Measurements from ENCODE around the gene PLAC1.
A peak's percentile ranks its signal among the peaks of the same experiment; 100 is the strongest.

The PLAC1 gene

GRCh38 chrX:134548257-134549201 is 109.7 kb downstream of the PLAC1 start:
- no peaks in the 10 kb centered on the region for H3K9me3 ChIP-seq
- H3K4me3 ChIP-seq (ENCODE audit: low read depth in 1 of 2, low read length in 1 of 2) = peak overlapping the region; percentile 67 to 71
- no peaks in the 10 kb centered on the region for H3K27me3 ChIP-seq
- peaks cover 17 to 26% of the 10 kb centered on the region in 2 experiments for H3K4me1 ChIP-seq (ENCODE audit: control insufficient read depth in 1 of 2, insufficient read depth in 1 of 2, low read depth in 1 of 2, low read length in 1 of 2)
- H3K27ac ChIP-seq = peak overlapping the region; percentile 83
- no peaks in the 10 kb centered on the region for H3K36me3 ChIP-seq
- no peak for TF ChIP-seq CTCF (IDR thresholded peaks at IDR 0.05)

- peaks cover 17 to 27% of the 10 kb centered on the region in 2 experiments for H3K4me1 ChIP-seq (ENCODE audit: control insufficient read depth in 1 of 2, insufficient read depth in 1 of 2, low read depth in 1 of 2, low read length in 1 of 2)
- no peaks in the 10 kb centered on the region for H3K27me3 ChIP-seq
- no peak overlapping the region for H3K27ac ChIP-seq
- H3K9me3 ChIP-seq = no peaks in the 10 kb centered on the region
- no peaks in the 10 kb centered on the region for H3K36me3 ChIP-seq
- no peak overlapping the region for H3K4me3 ChIP-seq (ENCODE audit: low read depth in 1 of 2, low read length in 1 of 2)
- no peak for TF ChIP-seq CTCF (IDR thresholded peaks at IDR 0.05)
Observed at GRCh38 chrX:134547047-134547679, 111.1 kb downstream of the PLAC1 start.

- Histone ChIP-seq H3K4me1 (ENCODE audit: control insufficient read depth in 1 of 2, insufficient read depth in 1 of 2, low read depth in 1 of 2, low read length in 1 of 2) (peaks cover 13 to 21% of the 10 kb centered on the region in 2 experiments), H3K4me3 (ENCODE audit: low read depth in 1 of 2, low read length in 1 of 2) (no peak overlapping the region), H3K36me3 (no peaks in the 10 kb centered on the region), H3K27ac (no peak overlapping the region), H3K9me3 (no peaks in the 10 kb centered on the region), H3K27me3 (no peaks in the 10 kb centered on the region)
- no peak for TF ChIP-seq CTCF (IDR thresholded peaks at IDR 0.05)
Observed at GRCh38 chrX:134546187-134546586, 112.1 kb downstream of the PLAC1 start.

- no peaks in the 10 kb centered on the region for H3K9me3 ChIP-seq
- H3K27me3 ChIP-seq = no peaks in the 10 kb centered on the region
- no peaks in the 10 kb centered on the region for H3K36me3 ChIP-seq
- no peak overlapping the region for H3K27ac ChIP-seq
- no peak for TF ChIP-seq CTCF (IDR thresholded peaks at IDR 0.05)
- peaks cover 11 to 21% of the 10 kb centered on the region in 2 experiments for H3K4me1 ChIP-seq (ENCODE audit: control insufficient read depth in 1 of 2, insufficient read depth in 1 of 2, low read depth in 1 of 2, low read length in 1 of 2)
- no peak overlapping the region for H3K4me3 ChIP-seq (ENCODE audit: low read depth in 1 of 2, low read length in 1 of 2)
Observed at GRCh38 chrX:134545510-134545909, 112.8 kb downstream of the PLAC1 start.

- Histone ChIP-seq H3K27me3 (no peaks in the 10 kb centered on the region), H3K27ac (no peak overlapping the region)
Observed at GRCh38 chrX:134544513-134545151, 113.6 kb downstream of the PLAC1 start.

More at GRCh38 chrX:134544513-134545151, 113.6 kb downstream of the PLAC1 start:
- Histone ChIP-seq H3K9me3 (no peaks in the 10 kb centered on the region), H3K4me1 (ENCODE audit: control insufficient read depth in 1 of 2, insufficient read depth in 1 of 2, low read depth in 1 of 2, low read length in 1 of 2) (peaks cover 11 to 16% of the 10 kb centered on the region in 2 experiments), H3K36me3 (no peaks in the 10 kb centered on the region), H3K4me3 (ENCODE audit: low read depth in 1 of 2, low read length in 1 of 2) (peak overlapping the region in 1 of 2 experiments; percentile 28)
- TF ChIP-seq CTCF (IDR thresholded peaks at IDR 0.05) = no peak
